GM19468 (cell line): ENCODE measurements around the gene RBM22.

Experiments
- ATAC-seq: cut with Tn5 transposase; IDR thresholded peaks from one replicate; pipeline ENCODE4 v1.9.1; 2021; ENCODE audit warnings: mild to moderate bottlenecking, moderate library complexity, moderate number of reproducible peaks; ENCODE audit not compliant: unreplicated experiment; ENCODE audit errors: extremely low read depth

RBM22 gene

DNA sequence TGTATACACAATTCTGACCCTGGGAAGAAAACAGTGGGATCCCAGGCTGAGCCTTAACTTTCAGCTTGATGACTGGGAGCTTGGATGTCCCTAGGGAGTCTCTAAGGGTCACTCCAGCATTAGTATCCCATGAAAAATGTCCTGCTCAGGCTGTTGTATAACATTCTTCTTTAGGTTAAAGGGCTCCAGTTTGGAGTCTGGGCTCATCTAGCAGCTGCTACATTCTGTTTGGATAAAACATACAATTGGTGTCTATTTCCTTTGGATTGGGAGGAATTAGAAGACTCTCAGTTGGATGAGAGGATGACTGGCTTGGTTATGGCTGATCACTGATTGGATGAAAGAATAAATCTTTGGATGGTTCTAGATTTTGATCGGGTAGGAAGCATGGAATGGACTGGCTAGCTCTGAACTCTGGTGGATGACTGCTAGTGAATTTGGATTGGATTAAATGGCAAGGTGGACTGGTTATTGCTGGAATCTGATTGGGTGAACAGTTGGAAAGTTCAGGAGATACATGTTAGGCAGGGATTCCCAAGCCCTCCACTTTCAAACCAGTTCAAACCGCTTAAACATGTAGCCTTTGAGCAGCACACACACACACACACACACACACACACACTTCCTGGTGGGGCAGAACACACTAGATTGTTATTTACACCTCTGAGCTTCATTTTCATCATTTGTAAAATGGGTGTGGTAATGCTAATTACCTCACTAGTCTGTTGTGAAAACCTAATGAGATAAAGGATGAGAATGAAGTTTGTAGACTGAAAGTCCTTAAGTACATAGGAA lies 46.9 kb downstream of the RBM22 start:
- ATAC-seq, result no peak

DNA sequence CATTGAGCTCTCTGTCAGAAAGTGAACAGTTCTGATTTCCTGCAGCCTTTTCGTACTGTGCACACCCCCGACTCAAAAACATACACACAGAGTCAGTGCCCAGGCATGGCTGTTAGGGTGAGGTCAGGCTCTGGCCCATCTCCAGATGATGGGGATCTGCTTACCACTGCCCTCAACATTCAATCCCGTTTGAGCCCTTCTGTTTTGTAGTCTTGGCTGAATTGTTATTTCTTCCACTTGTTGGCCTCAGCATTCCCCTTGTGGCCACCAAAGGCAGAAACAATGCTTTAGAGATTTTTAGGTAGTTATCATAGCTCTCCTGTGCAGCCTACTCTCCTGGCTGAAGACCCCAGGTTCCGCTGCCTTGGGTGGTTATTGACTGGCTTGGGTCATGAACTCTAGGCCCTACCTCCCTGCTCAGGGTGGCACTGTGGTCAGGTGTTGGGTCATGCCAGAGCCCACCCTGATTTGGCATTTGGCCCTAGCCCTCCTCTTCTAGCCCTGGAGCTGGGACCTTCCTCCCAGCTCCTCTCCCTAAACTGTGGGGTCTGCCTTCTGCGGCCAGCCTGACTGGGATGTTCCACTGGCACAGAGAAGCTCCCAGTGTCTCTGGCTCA lies 47.6 kb downstream of the RBM22 start:
- no peak for ATAC-seq

DNA sequence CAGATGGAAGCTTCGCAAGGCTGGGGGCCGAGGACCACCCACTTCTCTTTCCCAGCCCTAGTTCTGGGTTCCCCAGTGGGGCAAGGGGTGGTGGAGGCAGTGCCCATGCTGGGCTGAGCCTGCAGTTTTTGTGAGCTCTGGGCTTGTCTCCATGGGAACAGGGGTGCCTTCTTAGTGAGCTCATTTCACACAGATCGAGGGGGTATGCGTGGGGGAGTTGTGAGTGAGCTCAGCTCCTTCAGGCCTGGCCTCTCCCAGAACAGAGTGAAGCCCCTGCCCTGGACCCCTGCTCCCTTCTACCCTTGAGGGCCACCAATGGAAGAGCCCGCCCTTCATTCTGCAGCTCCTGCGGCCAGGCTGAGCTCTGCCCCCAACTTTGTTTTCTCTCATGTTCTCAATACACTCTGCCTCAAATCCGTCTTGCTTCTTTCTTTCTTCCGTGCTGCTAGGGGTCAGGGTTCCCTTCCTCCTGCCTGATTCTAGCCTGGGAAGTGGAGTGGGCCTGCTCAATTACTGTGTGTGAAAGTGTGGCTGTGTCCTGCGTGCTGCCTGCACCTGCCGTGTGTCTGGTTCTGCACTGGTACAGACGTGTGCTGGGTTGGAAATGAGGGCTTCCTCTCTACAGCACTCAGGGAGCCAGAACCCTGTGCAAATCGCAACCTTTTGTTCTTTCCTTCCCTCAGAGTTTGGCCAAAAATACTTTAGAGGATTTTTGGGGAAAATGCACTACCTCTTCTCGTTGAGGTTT lies 48.8 kb downstream of the RBM22 start:
- no peak for ATAC-seq

DNA sequence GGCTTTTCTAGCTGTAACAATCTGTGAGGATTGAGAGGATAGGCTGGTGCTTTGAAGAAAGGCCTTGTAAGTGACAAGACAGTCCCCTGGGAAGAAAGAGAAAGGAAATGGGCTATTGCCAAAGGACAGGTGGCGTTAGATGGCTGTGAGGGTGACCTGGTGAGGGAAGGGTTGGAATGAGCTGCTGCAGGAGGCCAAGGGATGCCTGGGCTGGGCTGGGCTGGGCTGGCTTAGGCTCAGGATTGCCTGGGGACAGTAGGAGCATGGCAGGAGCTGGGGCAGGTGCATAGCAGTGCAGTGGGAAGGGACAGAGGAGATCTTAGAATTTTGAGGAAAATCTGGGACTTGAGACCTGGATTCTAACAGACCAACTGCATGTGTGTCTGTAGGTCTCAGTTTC lies 49.5 kb downstream of the RBM22 start:
- no peak for ATAC-seq

DNA sequence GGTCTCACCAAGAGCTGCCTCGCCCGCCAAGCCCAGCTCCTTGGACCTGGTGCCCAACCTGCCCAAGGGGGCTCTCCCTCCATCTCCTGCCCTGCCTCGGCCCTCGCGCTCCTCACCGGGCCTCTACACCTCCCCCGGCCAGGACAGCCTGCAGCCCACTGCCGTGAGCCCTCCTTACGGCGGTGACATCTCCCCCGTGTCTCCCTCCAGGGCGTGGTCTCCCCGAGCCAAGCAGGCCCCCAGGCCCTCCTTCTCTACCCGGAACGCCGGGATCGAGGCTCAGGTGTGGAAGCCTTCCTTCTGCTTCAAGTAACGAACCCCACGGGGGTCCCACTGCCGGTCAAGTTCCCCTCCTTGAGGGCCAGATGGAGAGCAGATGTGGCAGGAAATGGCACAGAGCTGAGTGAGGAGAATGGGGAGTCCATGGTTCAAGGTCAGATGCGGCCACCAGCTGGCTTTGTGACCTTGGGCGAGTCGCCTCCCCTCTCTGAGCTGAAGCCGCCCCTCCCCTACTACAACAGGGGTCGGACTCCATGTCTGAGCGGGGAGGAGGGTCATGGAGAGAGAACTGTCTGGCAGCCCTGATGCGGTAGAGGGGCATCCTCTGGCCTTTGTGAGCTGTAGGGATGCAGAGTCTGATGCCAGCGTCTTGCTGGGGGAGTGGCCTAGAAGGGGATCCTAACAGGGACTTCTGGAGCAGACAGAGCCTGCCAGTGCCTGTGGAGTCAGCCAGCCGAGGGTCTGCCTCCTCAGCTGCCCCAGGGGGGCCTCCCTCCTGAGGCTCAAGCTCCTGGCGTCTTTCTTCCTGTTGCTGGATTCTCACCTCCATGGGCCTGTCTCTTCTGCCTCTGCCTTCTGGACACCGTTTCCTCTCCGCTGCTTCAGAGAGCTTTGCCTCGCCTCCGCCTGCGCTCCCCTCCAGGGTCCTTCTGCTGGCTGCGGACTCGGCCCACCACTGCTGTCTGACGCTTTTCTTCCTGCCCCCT lies 50.5 kb downstream of the RBM22 start:
- no peak for ATAC-seq

DNA sequence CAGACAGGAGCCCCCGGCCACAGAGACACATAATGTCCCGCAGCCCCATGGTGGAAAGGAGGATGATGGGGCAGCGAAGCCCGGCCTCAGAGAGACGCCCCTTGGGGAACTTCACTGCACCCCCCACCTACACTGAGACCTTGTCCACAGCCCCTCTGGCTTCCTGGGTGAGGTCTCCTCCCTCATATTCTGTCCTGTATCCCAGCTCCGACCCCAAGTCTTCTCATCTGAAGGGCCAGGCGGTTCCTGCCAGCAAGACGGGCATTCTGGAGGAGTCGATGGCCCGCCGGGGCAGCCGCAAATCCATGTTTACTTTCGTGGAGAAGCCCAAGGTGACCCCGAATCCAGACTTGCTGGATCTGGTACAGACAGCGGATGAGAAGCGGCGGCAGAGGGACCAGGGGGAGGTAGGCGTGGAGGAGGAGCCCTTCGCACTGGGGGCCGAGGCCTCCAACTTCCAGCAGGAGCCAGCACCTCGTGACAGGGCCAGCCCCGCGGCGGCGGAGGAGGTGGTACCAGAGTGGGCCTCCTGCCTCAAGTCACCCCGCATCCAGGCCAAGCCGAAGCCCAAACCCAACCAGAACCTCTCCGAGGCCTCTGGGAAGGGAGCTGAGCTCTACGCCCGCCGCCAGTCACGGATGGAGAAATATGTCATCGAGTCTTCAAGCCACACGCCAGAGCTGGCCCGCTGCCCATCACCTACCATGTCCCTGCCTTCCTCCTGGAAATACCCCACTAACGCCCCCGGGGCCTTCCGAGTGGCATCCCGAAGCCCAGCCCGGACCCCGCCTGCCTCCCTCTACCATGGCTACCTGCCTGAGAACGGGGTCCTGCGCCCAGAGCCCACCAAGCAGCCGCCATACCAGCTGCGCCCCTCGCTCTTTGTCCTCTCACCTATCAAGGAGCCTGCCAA lies 51.5 kb downstream of the RBM22 start:
- no peak for ATAC-seq

DNA sequence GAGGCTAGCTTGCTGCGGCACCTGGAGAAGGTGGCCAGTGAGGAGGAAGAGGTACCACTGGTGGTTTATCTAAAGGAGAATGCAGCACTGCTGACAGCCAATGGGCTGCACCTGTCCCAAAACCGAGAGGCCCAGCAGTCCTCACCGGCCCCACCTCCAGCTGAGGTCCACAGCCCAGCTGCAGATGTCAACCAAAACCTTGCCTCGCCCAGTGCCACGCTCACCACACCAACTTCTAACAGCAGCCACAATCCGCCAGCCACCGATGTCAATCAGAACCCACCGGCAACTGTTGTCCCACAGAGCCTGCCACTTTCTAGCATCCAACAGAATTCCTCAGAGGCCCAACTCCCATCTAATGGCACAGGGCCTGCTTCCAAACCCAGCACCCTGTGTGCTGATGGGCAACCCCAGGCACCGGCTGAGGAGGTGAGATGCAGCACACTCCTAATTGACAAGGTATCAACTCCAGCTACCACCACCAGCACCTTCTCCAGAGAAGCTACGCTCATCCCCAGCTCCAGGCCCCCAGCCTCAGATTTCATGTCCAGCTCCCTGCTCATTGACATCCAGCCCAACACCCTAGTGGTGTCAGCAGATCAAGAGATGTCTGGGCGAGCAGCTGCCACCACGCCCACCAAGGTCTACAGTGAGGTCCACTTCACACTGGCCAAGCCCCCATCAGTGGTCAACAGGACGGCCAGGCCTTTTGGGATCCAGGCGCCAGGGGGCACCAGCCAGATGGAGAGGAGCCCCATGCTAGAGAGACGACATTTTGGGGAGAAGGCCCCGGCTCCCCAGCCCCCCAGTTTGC lies 52.4 kb downstream of the RBM22 start:
- ATAC-seq, result no peak

DNA sequence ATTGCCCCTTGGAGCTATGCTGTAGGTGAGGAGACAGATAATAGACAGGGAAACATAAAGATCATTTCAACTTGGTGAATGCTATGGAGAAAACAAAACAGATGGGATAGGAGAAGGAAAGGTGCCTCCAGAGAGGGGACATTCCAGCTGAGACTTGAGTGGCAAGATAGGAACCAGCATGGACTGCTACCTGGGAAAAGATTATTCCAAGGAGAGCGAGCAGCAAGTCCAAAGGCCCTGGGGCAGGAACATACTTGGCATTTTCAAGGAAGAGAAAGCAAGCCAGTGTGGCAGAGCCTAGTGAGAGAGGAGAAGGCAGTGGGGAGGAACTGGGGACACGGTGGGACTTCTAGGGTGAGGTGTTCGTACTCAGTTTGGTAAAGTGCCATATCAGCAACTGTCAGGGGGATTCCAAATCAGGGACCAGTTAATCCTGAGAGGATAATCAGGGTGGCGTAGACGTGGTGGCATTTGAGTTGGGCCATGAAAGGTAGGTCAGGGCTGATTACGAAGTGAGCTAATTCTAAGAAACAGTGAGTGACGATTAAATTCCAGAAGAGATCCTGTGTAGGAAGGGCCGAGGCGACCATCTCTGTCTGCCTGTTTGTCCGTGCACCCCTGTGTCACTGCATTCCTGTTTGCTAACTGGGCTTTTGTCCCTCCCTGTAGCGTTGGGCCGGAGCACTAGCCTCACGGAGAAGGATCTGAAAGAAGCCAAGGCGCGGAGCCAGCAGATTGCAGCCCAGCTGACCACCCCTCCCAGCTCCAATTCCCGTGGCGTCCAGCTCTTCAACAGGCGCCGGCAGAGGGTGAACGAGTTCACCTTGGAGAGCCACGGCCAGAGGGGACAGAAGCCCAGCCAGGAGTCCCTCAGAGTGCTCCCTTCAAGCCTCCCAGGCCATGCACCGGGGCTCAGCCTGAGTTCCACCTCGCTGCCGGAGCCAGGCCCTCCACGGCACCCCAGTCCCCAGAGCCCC lies 53.3 kb downstream of the RBM22 start:
- ATAC-seq, result no peak

DNA sequence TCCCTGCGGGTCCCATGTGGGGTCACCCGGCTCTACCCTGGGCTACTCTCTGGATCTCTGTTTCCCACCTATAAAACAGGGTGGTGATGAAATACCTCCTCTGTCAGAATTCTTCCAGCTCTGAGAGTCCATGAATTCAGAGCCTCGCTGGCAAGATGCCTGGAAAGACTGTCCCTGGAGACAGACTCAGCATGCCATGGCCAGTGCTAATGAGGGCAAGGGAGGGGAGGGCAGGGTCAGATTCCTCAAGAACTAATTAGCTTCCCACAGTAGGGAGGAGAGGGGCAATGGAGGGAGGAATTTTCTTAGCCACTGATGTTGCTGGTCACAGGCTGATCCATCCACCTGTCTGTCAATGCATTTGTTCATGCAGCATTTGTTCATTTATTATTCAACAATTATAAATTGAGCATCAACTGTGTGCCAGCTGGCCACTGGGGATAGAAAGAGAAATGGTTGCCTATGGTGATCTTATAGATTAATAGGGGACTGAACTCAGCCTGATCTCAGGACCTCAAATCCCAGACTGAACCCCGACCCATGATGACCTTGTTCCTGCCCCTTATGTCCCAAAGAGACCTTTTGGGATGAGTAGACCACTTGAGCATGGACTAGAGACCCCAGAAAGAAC lies 55.7 kb downstream of the RBM22 start:
- no peak for ATAC-seq

DNA sequence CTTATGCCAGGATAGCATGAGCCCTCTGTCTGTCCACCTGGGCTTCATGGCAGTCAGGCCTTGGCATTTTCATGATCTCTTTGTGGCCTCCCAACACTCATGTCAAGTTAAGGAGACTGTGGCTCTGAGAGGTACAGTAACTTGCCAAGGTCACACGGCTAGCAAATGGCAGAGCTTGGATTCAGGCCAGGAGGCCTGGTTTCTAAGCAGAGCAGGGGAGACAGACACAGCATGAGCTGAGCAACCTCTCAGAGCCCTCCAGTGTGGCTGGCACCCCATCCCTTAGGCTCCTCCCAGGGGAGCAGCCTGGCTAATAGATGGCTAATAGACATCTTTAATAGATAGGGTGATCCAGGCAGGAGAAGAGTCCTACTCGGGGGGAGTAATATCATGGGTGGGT lies 56.3 kb downstream of the RBM22 start:
- no peak for ATAC-seq

DNA sequence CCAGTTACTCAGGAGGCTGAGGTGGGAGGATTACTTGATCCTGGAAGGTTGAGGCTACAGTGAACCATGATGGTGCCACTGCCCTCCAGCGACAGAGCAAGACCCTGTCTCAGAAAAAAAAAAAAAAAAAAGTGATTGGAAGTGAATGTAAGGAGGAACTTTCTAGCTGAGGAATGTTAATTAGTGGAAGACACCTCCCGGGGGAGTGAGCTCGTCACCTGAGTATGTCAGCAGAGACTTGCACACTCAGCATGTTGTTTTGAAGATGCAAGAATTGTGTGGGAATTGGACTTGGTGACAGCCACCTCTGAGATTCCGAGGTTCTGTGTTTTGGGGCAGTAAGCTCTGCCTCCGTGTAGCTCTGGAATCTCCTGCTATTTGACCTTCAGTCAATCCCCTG lies 56.8 kb downstream of the RBM22 start:
- ATAC-seq, result no peak

DNA sequence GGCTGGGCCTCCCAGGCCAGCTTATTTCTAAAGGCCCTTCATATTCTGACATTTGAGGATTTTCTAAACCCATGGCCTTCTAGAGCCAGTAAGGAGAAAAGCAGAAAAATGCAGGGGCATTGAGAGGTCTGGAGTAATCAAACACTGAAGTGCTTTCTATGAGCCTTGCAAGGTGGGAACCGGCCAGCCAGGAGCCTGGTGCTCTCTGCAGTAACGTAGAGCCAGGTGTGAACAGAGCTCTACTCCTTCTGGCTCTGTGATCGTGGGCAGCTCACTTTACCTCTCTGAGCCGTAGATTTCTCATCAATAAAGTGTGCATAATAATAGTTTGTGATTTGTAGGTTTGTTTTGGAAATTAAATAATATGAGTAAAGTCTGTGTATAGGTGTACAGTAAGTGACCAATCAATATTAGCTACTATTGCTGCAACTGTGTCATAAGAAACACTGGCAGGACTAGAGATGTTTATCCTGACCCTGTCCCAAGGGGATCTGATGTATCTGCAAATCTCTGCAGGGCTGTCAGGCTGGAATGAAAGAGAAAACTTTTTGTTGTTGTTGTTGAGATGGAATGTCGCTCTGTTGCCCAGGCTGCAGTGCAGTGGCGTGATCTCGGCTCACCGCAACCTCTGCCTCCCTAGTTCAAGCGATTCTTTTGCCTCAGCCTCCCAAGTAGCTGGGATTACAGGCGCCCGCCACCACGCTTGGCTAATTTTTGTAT lies 57.7 kb downstream of the RBM22 start:
- no peak for ATAC-seq

DNA sequence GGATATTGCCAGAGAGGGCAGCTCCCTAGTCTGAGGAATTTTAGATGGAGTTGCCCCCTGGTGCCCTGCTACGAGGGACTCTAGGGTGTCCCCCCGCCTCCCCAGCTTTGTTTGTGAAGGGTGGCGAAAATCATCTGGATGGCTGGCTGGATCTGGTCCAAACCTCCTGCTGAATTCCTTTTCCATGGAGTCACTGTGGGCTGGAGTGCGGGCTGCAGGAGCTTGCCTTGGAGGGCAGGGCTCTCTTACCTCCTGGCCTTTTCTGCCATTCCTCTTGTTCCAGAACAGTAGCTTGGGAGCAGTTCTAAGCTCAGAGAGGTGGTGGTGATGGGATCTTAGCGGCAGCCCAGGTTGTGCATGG lies 58.3 kb downstream of the RBM22 start:
- ATAC-seq, result no peak

DNA sequence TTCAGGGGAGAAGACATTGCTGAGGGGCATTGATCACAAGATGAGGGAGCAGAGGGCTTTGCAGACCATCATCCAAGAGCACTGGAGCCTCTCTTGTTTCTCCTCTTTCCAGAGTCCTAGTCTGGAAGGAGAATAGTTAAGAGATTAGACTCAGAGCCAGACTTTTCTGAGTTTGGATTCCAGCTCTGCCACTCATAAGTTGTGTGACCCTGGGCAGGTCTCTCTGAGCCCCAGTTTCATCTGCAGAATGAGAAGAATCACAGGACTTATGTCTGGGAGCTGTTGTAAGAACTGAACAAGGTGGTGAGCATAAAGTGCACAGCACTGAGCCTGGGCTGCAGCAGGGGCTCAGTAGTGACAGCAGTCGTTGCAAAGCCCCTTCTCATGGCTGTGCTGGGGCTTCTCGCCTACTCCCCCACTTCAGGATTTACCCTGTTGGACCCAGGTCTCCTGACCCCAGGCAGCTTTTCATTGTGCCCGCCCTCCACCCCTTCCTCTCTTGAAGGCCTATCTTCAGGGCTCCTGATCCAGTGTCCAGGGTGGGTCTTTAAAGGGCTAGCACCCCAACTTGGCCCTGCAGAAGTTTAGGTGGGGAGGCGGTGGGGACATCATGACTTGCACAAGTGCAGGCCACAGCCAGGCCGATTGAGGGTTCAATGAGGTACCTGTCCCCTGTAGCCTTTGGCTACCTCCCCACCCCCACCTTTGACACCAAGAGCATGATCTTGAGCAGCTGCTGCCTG lies 58.9 kb downstream of the RBM22 start:
- no peak for ATAC-seq

DNA sequence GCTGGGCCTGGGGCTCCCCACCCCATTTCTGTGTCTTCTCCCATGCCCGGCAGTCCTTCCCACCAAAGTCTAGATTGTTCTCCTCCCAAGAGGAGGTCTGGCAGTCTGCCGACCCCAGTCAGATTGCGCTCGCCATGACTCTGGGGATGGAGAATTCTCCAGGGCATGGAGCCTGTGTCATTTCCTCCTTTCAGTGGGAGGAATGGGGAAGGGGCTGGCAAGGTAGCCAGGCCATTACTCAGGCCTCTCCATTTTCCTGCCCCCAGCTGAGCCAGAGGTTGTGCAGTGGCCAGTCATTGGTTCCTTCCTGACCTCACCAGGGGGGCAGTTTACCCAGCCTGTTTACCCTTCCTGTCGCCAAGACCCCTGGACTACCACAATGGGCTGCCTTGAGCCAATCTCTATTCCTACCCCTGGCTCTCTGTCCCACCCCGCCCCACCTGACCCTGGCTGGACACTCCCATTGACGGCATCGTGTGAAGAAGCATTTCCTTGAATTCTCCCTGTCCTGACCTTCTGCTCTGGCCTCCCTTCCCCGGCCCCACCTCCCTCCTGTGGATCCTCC lies 59.8 kb downstream of the RBM22 start:
- ATAC-seq, result no peak
